Nephron progenitor cell (in vitro differentiated cells): Measurements from ENCODE around the gene VRK1.
A peak's percentile ranks its signal among the peaks of the same experiment; 100 is the strongest.

Source experiments
- DNase-seq: peaks from one replicate; pipeline ENCODE4 v3.0.0; 2021
- H3K27ac Mint-ChIP-seq: 2 replicates; pipeline ENCODE4 v1.8.0; 2021; ENCODE audit warnings: mild to moderate bottlenecking, moderate library complexity, mixed read lengths
- H3K27me3 Mint-ChIP-seq: 2 replicates; pipeline ENCODE4 v1.8.0; 2021; ENCODE audit warnings: mild to moderate bottlenecking, low read depth, mixed read lengths; ENCODE audit not compliant: poor library complexity
- H3K36me3 Mint-ChIP-seq: 2 replicates; pipeline ENCODE4 v1.8.0; 2021; ENCODE audit warnings: low read depth, mixed read lengths
- H3K4me1 Mint-ChIP-seq: 2 replicates; pipeline ENCODE4 v1.8.0; 2021; ENCODE audit warnings: mixed read lengths
- H3K4me3 Mint-ChIP-seq: 2 replicates; pipeline ENCODE4 v1.8.0; 2021; ENCODE audit warnings: mild to moderate bottlenecking, moderate library complexity, mixed read lengths
- H3K9me3 Mint-ChIP-seq: 2 replicates; pipeline ENCODE4 v1.8.0; 2021; ENCODE audit warnings: mild to moderate bottlenecking, moderate library complexity, mixed read lengths
- CTCF ChIP-seq: fragments of 200-600 bp; sonication (generic); IDR thresholded peaks from 2 replicates; pipeline ENCODE4 v1.5.0; 2021; ENCODE audit warnings: antibody characterized with exemption

VRK1 gene

GRCh38 chr14:96783043-96783914 is 13.9 kb upstream of the VRK1 start:
- no peak overlapping the region for H3K4me3 Mint-ChIP-seq
- peaks cover 5% of the 10 kb centered on the region for H3K4me1 Mint-ChIP-seq
- no peak for TF ChIP-seq CTCF
- H3K9me3 Mint-ChIP-seq: no peaks in the 10 kb centered on the region
- peaks cover 12% of the 10 kb centered on the region for H3K27me3 Mint-ChIP-seq
- H3K36me3 Mint-ChIP-seq: no peaks in the 10 kb centered on the region
- DNase-seq: no peak
- H3K27ac Mint-ChIP-seq: no peak overlapping the region

GRCh38 chr14:96783915-96784224 is 13.3 kb upstream of the VRK1 start:
- peaks cover 7% of the 10 kb centered on the region for H3K4me1 Mint-ChIP-seq
- no peaks in the 10 kb centered on the region for H3K9me3 Mint-ChIP-seq
- peaks cover 12% of the 10 kb centered on the region for H3K27me3 Mint-ChIP-seq
- no peak overlapping the region for H3K4me3 Mint-ChIP-seq
- no peaks in the 10 kb centered on the region for H3K36me3 Mint-ChIP-seq
- no peak for TF ChIP-seq CTCF
- no peak for DNase-seq
- no peak overlapping the region for H3K27ac Mint-ChIP-seq

GRCh38 chr14:96790186-96790585 is 7.0 kb upstream of the VRK1 start:
- TF ChIP-seq CTCF: no peak
- Mint-ChIP-seq H3K4me1 (peaks cover 21% of the 10 kb centered on the region), H3K9me3 (no peaks in the 10 kb centered on the region), H3K36me3 (no peaks in the 10 kb centered on the region), H3K27me3 (peaks cover 21% of the 10 kb centered on the region), H3K4me3 (no peak overlapping the region), H3K27ac (no peak overlapping the region)
- DNase-seq: no peak

- Mint-ChIP-seq H3K4me3 (no peak overlapping the region), H3K27ac (no peak overlapping the region), H3K27me3 (peaks cover 21% of the 10 kb centered on the region), H3K9me3 (no peaks in the 10 kb centered on the region), H3K4me1 (peaks cover 26% of the 10 kb centered on the region), H3K36me3 (no peaks in the 10 kb centered on the region)
- no peak for TF ChIP-seq CTCF
- no peak for DNase-seq
Measured at GRCh38 chr14:96790706-96791105, 6.5 kb upstream of the VRK1 start.

GRCh38 chr14:96792003-96792402 is 5.2 kb upstream of the VRK1 start:
- H3K36me3 Mint-ChIP-seq: no peaks in the 10 kb centered on the region
- peaks cover 17% of the 10 kb centered on the region for H3K27me3 Mint-ChIP-seq
- no peak for DNase-seq
- no peak overlapping the region for H3K4me3 Mint-ChIP-seq
- peaks cover 33% of the 10 kb centered on the region for H3K4me1 Mint-ChIP-seq
- no peak overlapping the region for H3K27ac Mint-ChIP-seq
- no peaks in the 10 kb centered on the region for H3K9me3 Mint-ChIP-seq
- TF ChIP-seq CTCF: no peak

GRCh38 chr14:96792591-96792990 is 4.6 kb upstream of the VRK1 start:
- Mint-ChIP-seq H3K27ac (no peak overlapping the region), H3K4me1 (peaks cover 35% of the 10 kb centered on the region)
- peak; percentile 28 for DNase-seq

More at GRCh38 chr14:96792591-96792990, 4.6 kb upstream of the VRK1 start:
- H3K9me3 Mint-ChIP-seq: no peaks in the 10 kb centered on the region
- no peaks in the 10 kb centered on the region for H3K36me3 Mint-ChIP-seq
- TF ChIP-seq CTCF: no peak
- H3K27me3 Mint-ChIP-seq: peaks cover 17% of the 10 kb centered on the region
- peak overlapping the region; percentile 17 for H3K4me3 Mint-ChIP-seq
